Activated naive CD8-positive, alpha-beta T cell treated with anti-CD3 and anti-CD28 coated beads, Interleukin-2, amount 50 U/mL, for 16 hours (primary cell): Measurements from ENCODE around the gene UBTF.
A peak's percentile ranks its signal among the peaks of the same experiment; 100 is the strongest.

ENCODE experiments used
- DNase-seq: peaks from one replicate; pipeline ENCODE4 v3.0.0-alpha.2; 2020; ENCODE audit warnings: low read depth, low spot score

Gene UBTF, protein sequence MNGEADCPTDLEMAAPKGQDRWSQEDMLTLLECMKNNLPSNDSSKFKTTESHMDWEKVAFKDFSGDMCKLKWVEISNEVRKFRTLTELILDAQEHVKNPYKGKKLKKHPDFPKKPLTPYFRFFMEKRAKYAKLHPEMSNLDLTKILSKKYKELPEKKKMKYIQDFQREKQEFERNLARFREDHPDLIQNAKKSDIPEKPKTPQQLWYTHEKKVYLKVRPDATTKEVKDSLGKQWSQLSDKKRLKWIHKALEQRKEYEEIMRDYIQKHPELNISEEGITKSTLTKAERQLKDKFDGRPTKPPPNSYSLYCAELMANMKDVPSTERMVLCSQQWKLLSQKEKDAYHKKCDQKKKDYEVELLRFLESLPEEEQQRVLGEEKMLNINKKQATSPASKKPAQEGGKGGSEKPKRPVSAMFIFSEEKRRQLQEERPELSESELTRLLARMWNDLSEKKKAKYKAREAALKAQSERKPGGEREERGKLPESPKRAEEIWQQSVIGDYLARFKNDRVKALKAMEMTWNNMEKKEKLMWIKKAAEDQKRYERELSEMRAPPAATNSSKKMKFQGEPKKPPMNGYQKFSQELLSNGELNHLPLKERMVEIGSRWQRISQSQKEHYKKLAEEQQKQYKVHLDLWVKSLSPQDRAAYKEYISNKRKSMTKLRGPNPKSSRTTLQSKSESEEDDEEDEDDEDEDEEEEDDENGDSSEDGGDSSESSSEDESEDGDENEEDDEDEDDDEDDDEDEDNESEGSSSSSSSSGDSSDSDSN

DNA sequence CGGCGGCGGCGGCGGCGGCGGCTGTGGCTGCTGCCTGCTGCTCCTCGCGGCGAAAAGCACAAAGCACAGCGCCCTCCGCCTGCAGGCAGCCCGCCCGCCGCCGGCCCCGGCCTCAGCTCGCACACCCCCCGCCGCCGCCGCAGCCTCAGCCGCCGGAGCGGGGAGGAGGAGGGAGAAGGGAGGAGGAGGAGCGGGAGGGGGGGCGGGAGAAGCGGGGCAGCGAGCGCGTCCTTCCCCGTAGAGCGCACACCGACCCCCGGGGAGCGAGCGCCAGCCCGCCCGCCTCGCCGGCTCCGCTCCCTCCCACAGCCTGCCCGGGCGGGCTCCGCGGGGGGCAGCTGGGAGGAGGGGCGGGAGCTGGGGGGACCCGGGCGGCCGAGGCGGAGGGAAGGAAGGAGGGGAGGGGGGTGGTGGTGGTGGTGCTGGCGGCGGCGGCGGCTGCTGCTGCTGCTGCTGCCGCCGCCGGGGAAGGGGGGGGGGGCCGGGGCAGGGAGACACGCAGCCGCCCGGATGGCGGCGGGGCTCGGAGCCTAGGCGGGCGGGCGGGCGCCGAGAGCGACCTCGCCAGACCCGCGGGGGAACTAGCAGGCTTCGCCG lies at the start of gene UBTF:
UBTF (minus strand) TSS at position 60 of the 597 bp plus-strand sequence. CDS start 1,446 bp downstream, outside the sequence.
- peak; percentile 34 for DNase-seq

GRCh38 chr17:44268709-44269534 lies 49.4 kb upstream of the UBTF start:
- no peak for DNase-seq

DNA sequence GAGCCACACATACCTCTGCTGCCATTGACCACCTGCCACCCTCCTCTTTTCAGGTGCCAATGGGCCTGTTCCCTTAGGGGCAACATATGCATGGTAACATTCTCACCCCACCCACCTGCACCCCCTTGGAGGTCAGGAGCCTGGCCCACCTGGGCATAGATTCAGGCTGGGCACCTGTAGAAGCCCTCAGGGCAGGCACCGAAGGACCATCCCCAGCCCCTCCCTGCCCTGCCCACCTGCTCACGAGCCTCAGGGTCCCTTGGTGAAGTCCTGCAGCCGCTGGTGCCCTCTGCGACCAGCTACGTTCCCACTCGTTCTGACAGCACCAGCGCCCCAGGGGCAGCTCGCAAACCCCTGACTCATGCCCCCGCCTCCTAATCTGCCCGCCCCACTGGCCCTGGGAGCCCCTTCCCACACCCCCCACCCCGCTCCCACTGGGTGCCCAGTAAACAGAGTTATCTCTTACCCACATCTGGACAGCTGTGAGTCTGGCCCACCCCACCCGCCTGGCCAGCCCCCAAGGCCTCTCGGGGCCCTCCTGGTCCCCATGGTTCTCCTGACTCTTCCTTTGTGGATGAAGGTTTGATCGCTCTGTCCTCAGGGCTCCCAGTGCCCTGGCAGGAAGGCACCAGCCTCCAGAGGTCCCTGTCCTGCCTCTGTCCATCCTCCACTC lies 48.5 kb upstream of the UBTF start, which contains the start of gene SLC4A1:
SLC4A1 (minus strand) TSS at position 318 of the 673 bp plus-strand sequence. CDS start 5,269 bp downstream, outside the sequence.
- no peak for DNase-seq

- DNase-seq = no peak
Measured at GRCh38 chr17:44267165-44267455, 47.6 kb upstream of the UBTF start.

DNA sequence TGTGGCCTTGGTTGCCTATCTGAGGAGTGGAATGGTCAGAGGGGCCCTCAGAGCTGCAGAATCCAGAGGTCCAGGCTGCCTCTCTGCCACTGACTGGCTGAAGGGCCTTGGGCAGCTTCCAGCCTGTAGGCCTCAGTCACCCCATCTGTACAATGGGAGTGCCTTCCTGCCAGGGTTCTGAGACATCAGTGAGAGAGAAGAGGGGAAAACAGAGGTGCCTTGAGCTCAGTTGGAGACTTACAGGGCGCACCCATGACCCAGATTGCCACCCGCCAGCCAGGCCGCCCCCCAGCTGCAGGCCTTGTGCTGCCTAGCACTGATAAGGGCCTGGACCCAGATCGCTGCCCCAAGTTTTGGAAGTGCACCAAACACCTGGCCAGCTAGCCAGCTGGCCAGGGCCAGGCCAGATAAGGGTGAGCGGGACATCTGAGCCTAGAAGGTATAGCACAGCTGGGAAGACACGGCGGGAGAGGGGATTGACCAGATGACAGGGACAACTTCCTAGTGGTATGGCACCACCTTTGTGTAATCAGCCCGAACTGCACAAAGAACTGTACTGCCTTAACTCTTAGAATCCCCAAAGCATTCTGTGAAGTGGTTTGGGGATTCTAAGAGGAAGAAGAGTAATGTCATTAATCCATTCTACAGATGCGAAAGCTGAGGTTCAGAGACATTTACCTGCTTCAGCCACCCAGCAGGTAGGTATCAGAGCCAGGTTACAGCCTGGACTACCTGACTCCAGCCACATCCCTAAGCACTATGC lies 47.1 kb upstream of the UBTF start:
- no peak for DNase-seq

GRCh38 chr17:44263345-44263902 lies 43.9 kb upstream of the UBTF start:
- DNase-seq = no peak

DNA sequence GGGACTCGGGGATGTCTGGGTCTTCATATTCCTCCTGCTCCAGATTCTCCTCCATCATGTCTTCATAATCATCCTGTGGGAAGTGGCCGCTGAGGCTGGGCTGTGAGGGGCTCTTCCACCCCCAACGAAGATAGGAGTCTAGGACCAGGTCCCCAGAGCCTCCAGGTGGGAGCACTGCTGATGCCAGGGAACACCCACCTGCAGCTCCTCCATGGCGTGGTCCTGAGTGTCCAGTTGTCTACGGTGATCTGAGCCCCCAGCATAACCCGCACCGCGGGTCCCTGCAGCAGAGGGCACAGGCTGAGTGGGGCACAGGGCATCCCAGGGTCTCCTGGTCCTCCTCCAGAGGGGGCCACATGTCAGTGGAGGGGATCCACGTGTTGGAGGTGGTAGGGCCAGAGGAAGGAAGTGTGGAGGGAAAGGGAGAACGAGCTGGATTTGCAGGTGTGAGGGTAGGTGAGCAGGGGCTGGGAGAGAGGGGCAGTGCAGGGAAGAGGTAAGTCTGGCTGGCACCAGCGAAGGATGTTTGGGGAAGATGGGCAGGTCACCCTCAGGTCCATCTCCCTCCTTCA lies 43.3 kb upstream of the UBTF start:
- DNase-seq = no peak

DNA sequence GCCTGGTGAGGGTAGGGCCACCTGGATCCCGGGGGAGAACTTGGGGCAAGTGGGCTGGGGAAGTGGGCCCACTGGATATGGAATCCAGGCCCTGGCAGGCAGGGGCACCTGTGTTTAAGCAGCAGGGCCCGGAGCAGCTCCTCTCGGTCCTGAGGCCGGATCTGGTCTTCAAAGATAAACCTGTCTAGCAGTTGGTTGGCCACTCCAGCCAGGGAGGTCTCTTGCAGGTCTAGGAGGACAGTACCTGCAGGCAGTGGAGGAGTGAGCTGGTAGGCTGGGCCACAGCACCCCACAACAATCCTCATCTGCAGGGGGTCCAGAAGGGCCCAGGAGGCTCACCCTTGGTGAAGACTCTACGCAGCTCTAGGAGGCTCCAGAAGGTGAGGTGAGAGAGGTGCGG lies 40.8 kb upstream of the UBTF start:
- DNase-seq = no peak

GRCh38 chr17:44258811-44259351 lies 39.4 kb upstream of the UBTF start:
- no peak for DNase-seq

DNA sequence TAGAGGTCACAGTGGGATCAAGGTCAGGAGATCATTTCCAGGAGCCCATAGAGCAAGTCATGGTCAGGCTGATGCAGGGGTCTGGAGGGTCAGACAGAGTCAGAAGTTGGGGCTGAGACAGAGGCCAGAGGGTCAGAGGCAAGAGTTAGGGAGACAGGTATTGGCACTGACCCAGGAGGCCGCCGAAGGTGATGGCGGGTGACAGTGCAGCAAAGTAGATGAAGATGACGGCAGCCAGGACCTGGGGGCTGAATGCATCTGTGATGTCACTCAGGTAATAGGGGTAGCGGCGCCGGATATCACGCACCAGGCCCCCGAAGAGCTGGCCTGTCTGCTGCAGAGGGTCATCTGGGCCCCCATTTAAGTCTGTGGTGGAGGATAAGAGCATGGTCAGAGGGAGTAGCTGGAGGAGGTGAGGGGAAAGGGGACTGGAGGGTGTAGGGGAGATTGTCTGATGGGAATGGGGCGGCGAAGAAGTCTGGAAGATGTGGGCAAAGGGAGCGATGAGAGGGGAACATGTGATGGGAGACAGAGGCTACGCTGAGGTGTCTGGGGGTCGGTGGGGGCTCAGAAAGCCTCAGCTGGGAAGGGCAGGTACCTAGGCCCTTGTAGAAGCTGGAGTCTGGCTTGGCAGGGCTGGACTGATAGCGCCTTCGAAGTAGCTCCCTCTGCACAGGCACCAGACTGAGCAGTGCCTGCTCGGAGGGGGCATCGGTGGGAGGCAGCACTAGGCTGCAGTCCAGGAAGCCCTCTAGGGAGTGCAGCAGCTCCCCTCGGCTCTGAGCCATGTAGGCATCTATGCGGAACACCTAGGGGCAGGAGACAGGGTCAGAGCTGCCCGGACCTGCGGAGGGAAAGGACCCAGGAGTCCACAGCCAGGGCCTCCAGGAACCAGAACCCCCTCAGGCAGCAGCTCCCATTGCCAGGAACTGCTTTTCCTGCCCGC lies 38.6 kb upstream of the UBTF start:
- DNase-seq = no peak

DNA sequence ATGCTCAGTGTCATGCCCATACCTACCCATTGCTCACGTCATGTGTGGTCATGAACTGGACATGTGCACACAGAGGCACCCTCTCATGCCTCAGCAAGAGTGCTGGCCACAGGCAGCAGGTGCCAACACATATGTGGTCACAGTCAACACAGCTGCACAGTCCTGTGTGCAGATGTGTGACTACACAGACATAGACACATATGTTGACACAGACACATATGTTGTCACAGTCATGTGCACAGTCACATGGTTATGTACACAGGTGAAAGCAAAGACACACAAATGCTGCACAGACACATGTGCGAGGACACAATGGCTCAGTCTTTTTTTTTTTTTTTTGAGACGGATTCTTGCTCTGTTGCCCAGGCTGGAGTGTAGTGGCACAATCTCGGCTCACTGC lies 37.2 kb upstream of the UBTF start:
- DNase-seq = no peak

GRCh38 chr17:44255915-44256314 lies 36.4 kb upstream of the UBTF start:
- no peak for DNase-seq

- no peak for DNase-seq
Measured at GRCh38 chr17:44254361-44255095, 35.1 kb upstream of the UBTF start.

DNA sequence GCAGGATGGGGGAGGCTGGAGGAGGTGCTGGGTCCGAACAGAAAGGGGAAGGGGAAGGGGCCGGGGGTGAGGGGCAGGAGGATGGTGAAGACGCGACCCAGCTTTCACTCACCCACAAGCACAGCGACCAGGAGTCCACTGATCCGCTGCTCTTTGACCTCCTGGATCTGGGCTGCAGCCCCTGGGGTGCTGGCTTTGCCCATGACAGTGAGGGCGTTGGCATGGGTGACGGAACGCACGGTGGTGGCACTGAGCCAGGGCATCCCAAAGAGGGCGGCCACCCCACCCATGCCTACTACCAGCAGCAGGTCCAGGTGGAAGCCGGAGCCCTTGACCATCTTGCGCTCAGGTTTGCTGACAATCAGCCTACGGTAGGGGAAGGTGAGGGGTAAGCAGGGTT lies 33.5 kb upstream of the UBTF start:
- DNase-seq = no peak

DNA sequence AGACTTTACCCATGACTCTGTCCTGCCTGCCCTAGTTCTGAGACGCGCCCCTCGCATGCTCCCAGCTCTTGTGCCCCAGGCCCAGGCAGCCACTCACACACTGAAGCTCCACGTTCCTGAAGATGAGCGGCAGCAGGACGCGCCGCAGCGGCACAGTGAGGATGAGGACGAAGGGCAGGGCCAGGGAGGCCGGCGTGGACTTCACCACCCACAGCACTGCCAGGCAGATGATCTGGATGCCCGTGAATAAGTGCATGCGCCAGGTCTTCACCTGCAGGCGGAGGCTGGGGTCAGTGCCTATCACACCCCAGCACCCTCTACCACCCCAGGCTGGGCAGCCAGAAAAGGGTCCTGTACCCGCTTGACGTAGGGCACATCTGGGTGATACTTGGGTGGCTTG lies 31.6 kb upstream of the UBTF start:
- no peak for DNase-seq

- DNase-seq = no peak
Measured at GRCh38 chr17:44249501-44250246, 30.2 kb upstream of the UBTF start.
